ENCODE measurements around the gene PRCP.

PRCP gene

DNA sequence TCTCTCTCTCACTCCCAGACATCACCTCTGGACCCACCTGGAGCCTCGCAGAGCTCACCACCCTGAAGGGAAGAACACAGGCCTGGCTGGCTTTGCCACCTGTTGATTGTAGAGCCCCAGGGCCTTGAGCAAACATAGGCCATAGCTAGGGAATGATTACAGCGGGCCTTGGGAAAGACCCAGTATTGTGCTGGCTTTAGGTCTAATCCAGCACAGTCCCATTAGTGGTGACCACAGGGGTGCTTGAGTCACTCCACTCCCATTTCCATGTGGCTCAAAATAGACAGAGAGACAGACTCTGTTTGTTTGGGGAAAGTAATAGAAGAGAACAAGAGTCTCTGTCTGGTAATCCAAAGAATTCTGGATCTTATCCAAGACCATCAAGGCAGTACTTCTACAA, 123.9 kb downstream of the PRCP start:
- no peak for DNase-seq

DNA sequence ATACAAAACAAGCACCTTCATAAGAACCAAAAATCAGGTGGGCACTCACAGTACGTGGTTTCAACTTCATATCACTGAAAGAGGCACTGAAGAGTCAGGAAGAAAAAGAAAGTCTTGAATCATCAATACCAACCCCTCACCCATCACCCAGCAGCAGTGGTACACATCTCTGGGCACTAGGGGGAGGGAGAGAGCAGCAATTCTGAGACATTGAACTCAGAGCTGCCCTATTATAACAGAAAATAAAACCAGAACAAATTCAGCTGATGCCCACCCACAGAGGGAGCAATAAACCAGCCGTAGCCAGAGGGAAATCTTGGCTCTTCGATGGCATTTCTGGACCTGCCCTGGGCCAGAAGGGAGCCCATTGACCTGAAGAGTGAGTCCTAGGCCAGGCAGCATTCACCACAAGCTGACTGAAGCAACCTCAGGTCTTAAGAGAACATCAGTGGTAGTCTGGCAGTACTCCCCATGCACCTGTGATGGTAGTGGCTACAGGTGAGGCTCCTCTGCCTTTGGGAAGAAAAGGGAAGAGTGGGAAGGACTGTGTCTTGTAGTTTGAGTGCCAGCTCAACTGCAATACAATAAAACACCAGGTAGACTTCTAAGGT, 124.4 kb downstream of the PRCP start:
- DNase-seq = peak; percentile 37

DNA sequence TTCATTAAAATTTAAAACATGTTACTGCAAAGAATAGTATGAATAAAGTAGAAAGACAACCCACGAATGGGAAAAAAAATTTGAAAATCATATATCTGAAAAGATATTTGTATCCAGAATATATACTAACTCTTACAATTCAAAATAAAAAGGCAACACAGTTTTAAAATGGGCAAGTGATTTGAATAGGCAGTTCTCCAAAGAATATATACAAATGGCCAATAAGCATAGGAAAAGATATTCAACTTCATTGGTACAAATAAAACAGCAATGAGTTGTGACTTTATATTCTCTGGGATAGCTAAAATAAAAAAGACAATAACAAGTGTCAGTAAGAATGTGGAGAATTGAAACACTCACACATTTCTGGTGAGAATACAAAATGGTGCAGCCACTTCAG, 125.0 kb downstream of the PRCP start:
- no peak for DNase-seq

All from COR-L47 (cell line).